ENCODE data around the gene DFFB. TPM values are rescaled to one million over a fixed set of nuclear protein-coding genes. Genes with fewer than 3 reads are reported as not detected.

Gene DFFB
- total and polyA plus RNA-seq, 9 of the 15 experiments (the other 6 are each of a cell fraction or from before 2014, with no cell fraction given), result 2.3 to 15.8 (median 11.5) TPM

- 87% methylated on average over 8 of the region's 8 CpGs for WGBS (ENCODE audit: insufficient coverage, low coverage, missing lambda C conversion rate)
- intact Hi-C loops (cut with micrococcal nuclease) (no loop called here), in situ Hi-C loops (cut with MboI) (no loop called here)
- H2AFZ ChIP-seq (ENCODE audit: low read depth, low read length), result no peak overlapping the region
- H3K4me3 ChIP-seq, result no peak overlapping the region
- CTCF ChIA-PET (ENCODE audit: low intra/inter-chr PET ratio), result no interaction called here
- BruUV-seq (replicated peaks), result no TSS peak
- FAIRE-seq (no peak), ATAC-seq (no peak), DNase-seq (ENCODE audit: extremely low read depth in 1 of 4, low spot score in 3 of 4) (no peak)
- H3K36me3 ChIP-seq (ENCODE audit: control insufficient read depth, insufficient read depth, low read length), result peaks cover 48% of the 10 kb centered on the region; the same call in 2 of the 3 replicates
- peaks cover 7 to 34% of the 10 kb centered on the region in 2 experiments; a peak in 4 of 5 replicates for H3K4me1 ChIP-seq (replicated peaks in 1 of 2; ENCODE audit: control insufficient read depth in 2 of 2, insufficient read depth in 2 of 2, low read length in 2 of 2)
- POLR2A ChIA-PET, result interaction anchor here (0.5 to 1.6 kb wide), 2 partner anchors 9 to 45 kb away, joined by 3 to 4 read pairs; no protein-coding TSS in a partner anchor
- H3K79me2 ChIP-seq (ENCODE audit: control insufficient read depth, insufficient read depth, low read length), result no peaks in the 10 kb centered on the region
- no peaks in the 10 kb centered on the region for H3K9me3 ChIP-seq (replicated peaks; ENCODE audit: control insufficient read depth, insufficient read depth, low read depth, low read length)
- no peak overlapping the region; a peak in 1 of 4 replicates for H3K9ac ChIP-seq (ENCODE audit: insufficient read depth in 1 of 2, low read depth in 2 of 2, low read length in 2 of 2)
- no peaks in the 10 kb centered on the region for H3K27me3 ChIP-seq (ENCODE audit: control insufficient read depth in 2 of 2, insufficient read depth in 2 of 2, low read length in 2 of 2)
- H4K20me1 ChIP-seq (replicated peaks; ENCODE audit: control insufficient read depth, insufficient read depth, low read length), result no peaks in the 10 kb centered on the region
- no peak overlapping the region for H3K27ac ChIP-seq (ENCODE audit: extremely low read depth, low read depth, low read length)
- H3K9me1 ChIP-seq (ENCODE audit: control insufficient read depth, insufficient read depth, low read length), result peaks cover 7% of the 10 kb centered on the region
- H3K4me2 ChIP-seq (ENCODE audit: insufficient read depth, low read length), result no peak overlapping the region
- TF ChIP-seq TRIM25 (IDR thresholded peaks at IDR 0.05; ENCODE audit: borderline replicate concordance) (no peak), COPS2 (conservative IDR thresholded peaks at IDR 0.05) (no peak), ADNP (tag; IDR thresholded peaks at IDR 0.05) (no peak), ZNF764 (CRISPR knock-in tag; IDR thresholded peaks at IDR 0.05; ENCODE audit: low read depth) (no peak), TBL1XR1 (IDR thresholded peaks at IDR 0.05; ENCODE audit: low read length in 2 of 2) (no peak), SAFB (IDR thresholded peaks at IDR 0.05; ENCODE audit: borderline replicate concordance, low read depth, low read length) (no peak), ZNF655 (CRISPR knock-in tag; IDR thresholded peaks at IDR 0.05) (no peak), STAT5A (IDR thresholded peaks at IDR 0.05; ENCODE audit: borderline replicate concordance, low read length) (no peak), MCM5 (IDR thresholded peaks at IDR 0.05; ENCODE audit: low read depth) (no peak), NFRKB (IDR thresholded peaks at IDR 0.05; ENCODE audit: low read depth) (no peak), U2AF2 (optimal IDR thresholded peaks at IDR 0.05; ENCODE audit: low read depth, low read length) (no peak), NCOA1 (IDR thresholded peaks at IDR 0.05; ENCODE audit: low read depth) (no peak), SIN3B (IDR thresholded peaks at IDR 0.05; ENCODE audit: low read depth) (no peak), BCLAF1 (IDR thresholded peaks at IDR 0.05; ENCODE audit: borderline replicate concordance in 1 of 2, control insufficient read depth in 1 of 2, low read depth in 2 of 2, low read length in 1 of 2) (no peak), FIP1L1 (IDR thresholded peaks at IDR 0.05; ENCODE audit: low read depth, low read length, poor library complexity, severe bottlenecking) (no peak), SOX6 (IDR thresholded peaks at IDR 0.05) (no peak)
Observed at GRCh38 chr1:3820316-3820715, 37.0 kb upstream of the DFFB start.

Measured in K562 (cell line).